Lower lobe of right lung (tissue), 2 donors: ENCODE results near the gene DPM1. TPM values are rescaled to one million over a fixed set of nuclear protein-coding genes. Genes with fewer than 3 reads are reported as not detected.

Source experiments
- ATAC-seq, 2 donors: fragments of 200-7000 bp; cut with Tn5 transposase; one replicate each; pipeline ENCODE4 v1.9.1; 2020 to 2022; ENCODE audit warnings: mild to moderate bottlenecking in 2 of 2, moderate library complexity in 2 of 2
- DNase-seq: peaks from one replicate; pipeline ENCODE4 v3.0.0-alpha.2; 2020
- H3K27ac ChIP-seq: fragments of 200-600 bp; one replicate; pipeline ENCODE4 v1.8.0; 2022
- H3K27me3 ChIP-seq: fragments of 200-600 bp; one replicate; pipeline ENCODE4 v1.8.0; 2022; ENCODE audit warnings: low read depth
- H3K36me3 ChIP-seq: fragments of 200-600 bp; one replicate; pipeline ENCODE4 v1.8.0; 2022; ENCODE audit warnings: mild to moderate bottlenecking
- H3K4me1 ChIP-seq: fragments of 200-600 bp; one replicate; pipeline ENCODE4 v1.8.0; 2022
- H3K4me3 ChIP-seq: fragments of 200-600 bp; one replicate; pipeline ENCODE4 v1.8.0; 2022; ENCODE audit warnings: mild to moderate bottlenecking
- H3K9me3 ChIP-seq: fragments of 200-600 bp; one replicate; pipeline ENCODE4 v1.8.0; 2022
- CTCF ChIP-seq: fragments of 200-600 bp; IDR thresholded peaks from one replicate; pipeline ENCODE4 v1.8.0; 2022; ENCODE audit warnings: antibody characterized with exemption, mild to moderate bottlenecking
- intact Hi-C: fragments of 100-400 bp; cut with DNase I; formaldehyde crosslinking; loops from one replicate; pipeline ENCODE4 v1.11.0; 2022
- total RNA-seq: library from RNA; stranded (reverse); fragmentation: NEBNext Ultra II Directional; extraction: Animal tissue kit (Norgen Biotek cat#: 25700); gene quantifications from one replicate; pipeline ENCODE4 v1.2.1, GENCODE V29; 2021
- donor health status: DM: no; HTN: yes; CAD: no; lungs with severe emphysema.

Gene DPM1
- total RNA-seq, 1 donor from 2014 or later = 31.2 TPM

GRCh38 chr20:50953196-50953595 is 5.1 kb downstream of the DPM1 start:
- TF ChIP-seq CTCF = no peak
- intact Hi-C loops = no loop called here

GRCh38 chr20:50948132-50948785 is 10.1 kb downstream of the DPM1 start:
- H3K36me3 ChIP-seq = peaks cover 100% of the 10 kb centered on the region
- ATAC-seq = no peak
- intact Hi-C loops = no loop called here

More at GRCh38 chr20:50953196-50953595, 5.1 kb downstream of the DPM1 start:
- no peak for DNase-seq
- no peak overlapping the region for H3K4me3 ChIP-seq
- no peaks in the 10 kb centered on the region for H3K9me3 ChIP-seq
- no peak for ATAC-seq
- H3K27ac ChIP-seq = no peak overlapping the region
- peaks cover 31% of the 10 kb centered on the region for H3K4me1 ChIP-seq
- peaks cover 73% of the 10 kb centered on the region for H3K36me3 ChIP-seq
- no peaks in the 10 kb centered on the region for H3K27me3 ChIP-seq

GRCh38 chr20:50943069-50943468 is 15.3 kb downstream of the DPM1 start:
- Histone ChIP-seq H3K27me3 (no peaks in the 10 kb centered on the region), H3K4me3 (no peak overlapping the region), H3K27ac (no peak overlapping the region), H3K9me3 (no peaks in the 10 kb centered on the region), H3K36me3 (peaks cover 97% of the 10 kb centered on the region), H3K4me1 (no peaks in the 10 kb centered on the region)
- TF ChIP-seq CTCF = no peak
- ATAC-seq (no peak), DNase-seq (no peak)
- intact Hi-C loops = no loop called here

More at GRCh38 chr20:50948132-50948785, 10.1 kb downstream of the DPM1 start:
- no peak for DNase-seq
- Histone ChIP-seq H3K27ac (no peak overlapping the region), H3K27me3 (no peaks in the 10 kb centered on the region), H3K4me3 (no peak overlapping the region), H3K4me1 (no peaks in the 10 kb centered on the region), H3K9me3 (no peaks in the 10 kb centered on the region)
- no peak for TF ChIP-seq CTCF

GRCh38 chr20:50933589-50933988 is 24.7 kb downstream of the DPM1 start:
- no peak for TF ChIP-seq CTCF
- peaks cover 17% of the 10 kb centered on the region for H3K4me1 ChIP-seq
- ATAC-seq (no peak), DNase-seq (no peak)
- H3K9me3 ChIP-seq = no peaks in the 10 kb centered on the region
- intact Hi-C loops = no loop called here
- no peak overlapping the region for H3K4me3 ChIP-seq
- H3K27ac ChIP-seq = no peak overlapping the region
- H3K27me3 ChIP-seq = no peaks in the 10 kb centered on the region
- peaks cover 51% of the 10 kb centered on the region for H3K36me3 ChIP-seq

- Histone ChIP-seq H3K36me3 (peaks cover 53% of the 10 kb centered on the region), H3K4me3 (no peak overlapping the region), H3K27me3 (no peaks in the 10 kb centered on the region), H3K4me1 (peaks cover 25% of the 10 kb centered on the region), H3K27ac (no peak overlapping the region), H3K9me3 (no peaks in the 10 kb centered on the region)
- intact Hi-C loops = no loop called here
- TF ChIP-seq CTCF = no peak
- DNase-seq = no peak
- ATAC-seq = no peak
Measured at GRCh38 chr20:50932691-50933280, 25.5 kb downstream of the DPM1 start.
